HG02588 (cell line): ENCODE measurements around the gene LRRC75A.

Source experiments
- ATAC-seq: cut with Tn5 transposase; IDR thresholded peaks from one replicate; pipeline ENCODE4 v1.9.1; 2021; ENCODE audit warnings: mild to moderate bottlenecking, moderate library complexity; ENCODE audit not compliant: unreplicated experiment

The LRRC75A gene

GRCh38 chr17:16437083-16437482, 54.9 kb downstream of the LRRC75A start:
- no peak for ATAC-seq

GRCh38 chr17:16435925-16436886, 55.8 kb downstream of the LRRC75A start:
- no peak for ATAC-seq

- no peak for ATAC-seq
Observed at GRCh38 chr17:16434662-16435061, 57.3 kb downstream of the LRRC75A start.

- no peak for ATAC-seq
Observed at GRCh38 chr17:16433514-16433913, 58.5 kb downstream of the LRRC75A start.

- ATAC-seq, result no peak
Observed at GRCh38 chr17:16432017-16432416, 60.0 kb downstream of the LRRC75A start.

- no peak for ATAC-seq
Observed at GRCh38 chr17:16430650-16431049, 61.3 kb downstream of the LRRC75A start.

- ATAC-seq, result no peak
Observed at GRCh38 chr17:16429083-16429482, 62.9 kb downstream of the LRRC75A start.

GRCh38 chr17:16428098-16428882, 63.7 kb downstream of the LRRC75A start:
- no peak for ATAC-seq

- no peak for ATAC-seq
Observed at GRCh38 chr17:16427020-16427419, 65.0 kb downstream of the LRRC75A start.

GRCh38 chr17:16425698-16426659, 66.0 kb downstream of the LRRC75A start:
- no peak for ATAC-seq

- no peak for ATAC-seq
Observed at GRCh38 chr17:16425202-16425601, 66.8 kb downstream of the LRRC75A start.

- no peak for ATAC-seq
Observed at GRCh38 chr17:16423226-16423872, 68.6 kb downstream of the LRRC75A start.

GRCh38 chr17:16422416-16422815, 69.6 kb downstream of the LRRC75A start:
- no peak for ATAC-seq

GRCh38 chr17:16419929-16420271, 72.1 kb downstream of the LRRC75A start:
- no peak for ATAC-seq

GRCh38 chr17:16419074-16419928, 72.7 kb downstream of the LRRC75A start:
- ATAC-seq, result peak; percentile 37

- no peak for ATAC-seq
Observed at GRCh38 chr17:16418685-16419068, 73.3 kb downstream of the LRRC75A start.

- no peak for ATAC-seq
Observed at GRCh38 chr17:16417896-16418684, 73.9 kb downstream of the LRRC75A start.

- no peak for ATAC-seq
Observed at GRCh38 chr17:16417399-16417798, 74.6 kb downstream of the LRRC75A start.
